MM.1S (cell line): ENCODE measurements around the gene AGAP1.

Experiments used
- DNase-seq: peaks from one replicate; pipeline ENCODE4 v3.0.0-alpha.2; 2015
- H2AFZ ChIP-seq: fragments of 300-600 bp; sonication (generic); 2 replicates; pipeline ENCODE4 v1.6.0; 2016; ENCODE audit warnings: antibody characterized with exemption, low read length
- H3F3A ChIP-seq: fragments of 300-600 bp; sonication (generic); 2 replicates; pipeline ENCODE4 v1.6.1; 2016; ENCODE audit warnings: mild to moderate bottlenecking, antibody characterized with exemption, low read length, moderate library complexity, mixed read lengths; ENCODE audit not compliant: insufficient read depth
- H3K27ac ChIP-seq: fragments of 300-600 bp; sonication (generic); 2 replicates; pipeline ENCODE4 v1.5.1; 2016; ENCODE audit warnings: mild to moderate bottlenecking, low read length
- H3K27me3 ChIP-seq: fragments of 300-600 bp; sonication (generic); replicated peaks from 2 replicates; pipeline ENCODE4 v1.6.0; 2016; ENCODE audit warnings: low read length; ENCODE audit not compliant: insufficient read depth
- H3K36me3 ChIP-seq: fragments of 300-600 bp; sonication (generic); replicated peaks from 2 replicates; pipeline ENCODE4 v1.6.1; 2016; ENCODE audit warnings: mild to moderate bottlenecking, low read length, mixed read lengths; ENCODE audit not compliant: insufficient read depth
- H3K4me1 ChIP-seq: fragments of 300-600 bp; sonication (generic); 2 replicates; pipeline ENCODE4 v1.6.1; 2016; ENCODE audit warnings: low read length, mixed read lengths
- H3K4me2 ChIP-seq: fragments of 300-600 bp; sonication (generic); 2 replicates; pipeline ENCODE4 v1.6.0; 2016; ENCODE audit warnings: low read depth, low read length
- H3K4me3 ChIP-seq: fragments of 300-600 bp; sonication (generic); 2 replicates; pipeline ENCODE4 v1.5.1; 2016; ENCODE audit warnings: low read length, mixed read lengths
- H3K79me2 ChIP-seq: fragments of 300-600 bp; sonication (generic); 2 replicates; pipeline ENCODE4 v1.6.1; 2016; ENCODE audit warnings: mixed run types, low read length, mixed read lengths
- H3K9ac ChIP-seq: fragments of 300-600 bp; sonication (generic); 2 replicates; pipeline ENCODE4 v1.6.1; 2016; ENCODE audit warnings: low read length, mixed read lengths
- H3K9me2 ChIP-seq: fragments of 300-600 bp; sonication (generic); replicated peaks from 2 replicates; pipeline ENCODE4 v1.6.1; 2016; ENCODE audit warnings: mild to moderate bottlenecking, low read length, mixed read lengths; ENCODE audit not compliant: insufficient read depth
- H3K9me3 ChIP-seq: fragments of 300-600 bp; sonication (generic); replicated peaks from 2 replicates; pipeline ENCODE4 v1.6.1; 2016; ENCODE audit warnings: mild to moderate bottlenecking, low read length, mixed read lengths; ENCODE audit not compliant: insufficient read depth
- H4K20me1 ChIP-seq: fragments of 300-600 bp; sonication (generic); 2 replicates; pipeline ENCODE4 v1.6.1; 2016; ENCODE audit warnings: mild to moderate bottlenecking, low read length, moderate library complexity, mixed read lengths; ENCODE audit not compliant: insufficient read depth
- EZH2 ChIP-seq: fragments of 300-600 bp; sonication (generic); optimal IDR thresholded peaks from 2 replicates; pipeline ENCODE3; 2017; ENCODE audit warnings: low read depth, mild to moderate bottlenecking, antibody characterized with exemption, low read length, mixed read lengths
- EZH2phosphoT487 ChIP-seq: fragments of 300-600 bp; sonication (generic); IDR thresholded peaks from 2 replicates; pipeline ENCODE4 v1.6.1; 2018; ENCODE audit warnings: antibody characterized with exemption, low read length
- TF ChIP-seq, protein P1 (sequence below): fragments of 300-600 bp; sonication (generic); IDR thresholded peaks from 2 replicates; pipeline ENCODE4 v1.5.1; 2016; ENCODE audit warnings: antibody characterized with exemption, low read length, mixed read lengths

The AGAP1 gene

DNA sequence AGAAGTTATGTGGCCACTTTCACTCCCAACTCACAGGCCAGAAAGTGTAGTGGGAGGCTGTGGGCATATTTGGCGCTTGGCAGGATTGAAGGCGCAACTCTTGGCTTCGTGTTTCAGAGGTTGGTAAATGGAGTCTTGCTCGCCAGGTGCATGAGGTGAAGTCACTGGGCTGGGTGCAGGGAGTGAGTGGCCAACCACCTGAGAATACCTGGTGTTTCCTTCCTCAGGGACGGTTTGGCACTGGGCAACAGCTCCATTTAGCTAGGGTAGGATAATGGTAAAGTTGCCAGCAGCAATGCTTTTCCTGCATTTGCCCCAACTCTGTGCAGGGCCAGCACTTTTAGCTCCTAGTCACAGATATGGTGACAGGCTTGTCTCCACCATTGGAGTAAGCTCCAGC lies 115.9 kb downstream of the AGAP1 start:
- H3K36me3 ChIP-seq, result no peaks in the 10 kb centered on the region
- H3K27me3 ChIP-seq, result no peaks in the 10 kb centered on the region
- H3K79me2 ChIP-seq, result peaks cover 85% of the 10 kb centered on the region
- H3K4me1 ChIP-seq, result peaks cover 39% of the 10 kb centered on the region
- no peaks in the 10 kb centered on the region for H3K9me2 ChIP-seq
- H3K4me2 ChIP-seq, result no peak overlapping the region
- peaks cover 18% of the 10 kb centered on the region for H3F3A ChIP-seq
- DNase-seq, result no peak
- H3K9me3 ChIP-seq, result no peaks in the 10 kb centered on the region
- no peak overlapping the region for H3K9ac ChIP-seq
- H4K20me1 ChIP-seq, result no peaks in the 10 kb centered on the region
- H3K27ac ChIP-seq, result peak overlapping the region; percentile 80; the same call in 1 of the 2 replicates
- no peak overlapping the region for H2AFZ ChIP-seq
- H3K4me3 ChIP-seq, result no peak overlapping the region
- TF ChIP-seq EZH2, result no peak
- TF ChIP-seq, protein P1, sequence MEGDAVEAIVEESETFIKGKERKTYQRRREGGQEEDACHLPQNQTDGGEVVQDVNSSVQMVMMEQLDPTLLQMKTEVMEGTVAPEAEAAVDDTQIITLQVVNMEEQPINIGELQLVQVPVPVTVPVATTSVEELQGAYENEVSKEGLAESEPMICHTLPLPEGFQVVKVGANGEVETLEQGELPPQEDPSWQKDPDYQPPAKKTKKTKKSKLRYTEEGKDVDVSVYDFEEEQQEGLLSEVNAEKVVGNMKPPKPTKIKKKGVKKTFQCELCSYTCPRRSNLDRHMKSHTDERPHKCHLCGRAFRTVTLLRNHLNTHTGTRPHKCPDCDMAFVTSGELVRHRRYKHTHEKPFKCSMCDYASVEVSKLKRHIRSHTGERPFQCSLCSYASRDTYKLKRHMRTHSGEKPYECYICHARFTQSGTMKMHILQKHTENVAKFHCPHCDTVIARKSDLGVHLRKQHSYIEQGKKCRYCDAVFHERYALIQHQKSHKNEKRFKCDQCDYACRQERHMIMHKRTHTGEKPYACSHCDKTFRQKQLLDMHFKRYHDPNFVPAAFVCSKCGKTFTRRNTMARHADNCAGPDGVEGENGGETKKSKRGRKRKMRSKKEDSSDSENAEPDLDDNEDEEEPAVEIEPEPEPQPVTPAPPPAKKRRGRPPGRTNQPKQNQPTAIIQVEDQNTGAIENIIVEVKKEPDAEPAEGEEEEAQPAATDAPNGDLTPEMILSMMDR, result no peak

DNA sequence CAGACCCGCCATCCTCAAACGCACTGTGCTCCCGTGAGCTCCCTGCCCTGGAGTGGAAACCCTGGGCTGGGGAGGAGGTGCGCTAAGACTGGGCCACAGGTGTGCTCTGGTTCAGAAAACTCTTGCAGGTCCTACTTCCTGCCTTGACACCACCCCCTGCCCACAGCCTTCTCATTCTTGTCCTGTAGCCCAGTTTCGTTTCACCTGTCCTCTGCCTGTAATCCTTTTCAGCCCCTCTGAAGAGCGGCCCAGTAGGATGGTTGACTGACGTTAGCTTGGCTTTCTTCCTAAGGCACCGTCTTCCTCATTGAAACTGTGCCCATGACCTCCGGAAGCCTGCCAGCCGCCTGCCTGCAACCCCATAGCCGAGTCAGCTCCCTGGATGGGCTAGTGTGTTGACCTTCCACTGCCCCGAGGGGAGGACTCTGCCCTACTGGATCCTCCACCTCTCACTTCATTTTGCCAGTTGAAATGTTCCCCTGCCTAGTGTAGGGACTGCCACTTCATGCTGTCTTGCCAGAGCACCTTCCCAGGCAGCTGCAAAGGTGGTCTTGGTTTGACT lies 116.9 kb downstream of the AGAP1 start:
- Histone ChIP-seq H3K27ac (peak overlapping the region; percentile 80), H3K9ac (peak overlapping the region; percentile 12; the same call in 1 of the 2 replicates), H3K4me3 (no peak overlapping the region), H4K20me1 (no peaks in the 10 kb centered on the region), H3K4me1 (peaks cover 46% of the 10 kb centered on the region), H3K9me2 (no peaks in the 10 kb centered on the region), H3K36me3 (no peaks in the 10 kb centered on the region), H3K79me2 (peaks cover 85% of the 10 kb centered on the region), H3K4me2 (peak overlapping the region; percentile 48), H3F3A (peaks cover 19% of the 10 kb centered on the region), H3K9me3 (no peaks in the 10 kb centered on the region), H2AFZ (no peak overlapping the region), H3K27me3 (no peaks in the 10 kb centered on the region)
- peak; percentile 82 for DNase-seq
- no peak for TF ChIP-seq EZH2phosphoT487
- no peak for TF ChIP-seq EZH2
- TF ChIP-seq, protein P1, result no peak

DNA sequence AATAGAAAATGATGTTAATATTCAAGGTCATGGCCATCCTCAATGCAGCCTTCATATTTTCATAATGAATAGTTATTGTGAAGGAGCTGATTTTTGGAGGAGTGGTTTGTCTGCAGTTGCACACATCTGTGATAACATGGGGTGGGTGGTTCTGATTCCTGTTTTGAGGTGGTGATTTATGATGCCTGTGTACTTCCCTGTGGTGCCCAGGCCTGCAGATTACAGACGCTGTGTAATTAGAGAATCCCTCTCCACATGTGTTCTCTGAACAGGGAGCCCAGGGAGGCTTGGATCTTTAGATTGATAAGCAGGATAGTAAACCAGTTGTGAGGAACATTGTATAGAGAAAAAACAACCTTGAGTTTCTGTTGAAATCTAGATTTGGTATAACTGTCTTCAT lies 117.5 kb downstream of the AGAP1 start:
- Histone ChIP-seq H3K27me3 (no peaks in the 10 kb centered on the region), H3K9me2 (no peaks in the 10 kb centered on the region), H3K9ac (peak overlapping the region; percentile 12; the same call in 1 of the 2 replicates), H3K4me3 (no peak overlapping the region), H3K79me2 (peaks cover 85% of the 10 kb centered on the region), H3K27ac (peak overlapping the region; percentile 80), H3F3A (peaks cover 19% of the 10 kb centered on the region), H3K9me3 (no peaks in the 10 kb centered on the region), H4K20me1 (no peaks in the 10 kb centered on the region), H2AFZ (no peak overlapping the region), H3K4me2 (peak overlapping the region; percentile 48), H3K4me1 (peaks cover 48% of the 10 kb centered on the region), H3K36me3 (no peaks in the 10 kb centered on the region)
- TF ChIP-seq EZH2, result no peak
- no peak for DNase-seq

DNA sequence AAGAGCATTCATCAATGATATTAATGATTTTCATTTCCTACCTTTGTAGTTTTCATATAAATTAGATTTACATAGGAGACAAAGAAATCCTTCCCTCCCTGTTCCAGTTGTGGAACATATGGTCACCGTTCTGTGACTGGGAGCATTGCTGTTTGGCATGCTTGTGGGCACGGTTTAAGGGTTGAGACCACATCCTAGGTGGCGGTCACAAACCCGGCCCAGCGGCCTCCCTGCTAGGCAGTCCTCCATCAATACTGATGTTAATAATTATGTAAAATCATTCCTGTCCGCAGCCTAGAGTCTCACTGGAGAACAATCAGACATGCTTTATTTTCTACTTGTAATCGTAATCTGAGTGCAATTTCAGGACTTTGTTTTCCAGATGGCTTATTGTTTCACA lies 117.9 kb downstream of the AGAP1 start:
- DNase-seq, result no peak
- Histone ChIP-seq H3K4me2 (no peak overlapping the region), H3K79me2 (peaks cover 85% of the 10 kb centered on the region), H3K27ac (peak overlapping the region; percentile 80; the same call in 1 of the 2 replicates), H3K36me3 (no peaks in the 10 kb centered on the region), H3K9me2 (no peaks in the 10 kb centered on the region), H4K20me1 (no peaks in the 10 kb centered on the region), H2AFZ (no peak overlapping the region), H3K9me3 (no peaks in the 10 kb centered on the region), H3K4me1 (peaks cover 52% of the 10 kb centered on the region), H3K9ac (no peak overlapping the region), H3K4me3 (no peak overlapping the region), H3K27me3 (no peaks in the 10 kb centered on the region), H3F3A (peaks cover 19% of the 10 kb centered on the region)
- TF ChIP-seq EZH2, result no peak
- TF ChIP-seq, protein P1, result no peak
